Activated CD4-positive, alpha-beta T cell treated with anti-CD3 and anti-CD28 coated beads for 36 hours (primary cell): Measurements from ENCODE around the gene STPG2. TPM values are rescaled to one million over a fixed set of nuclear protein-coding genes. Genes with fewer than 3 reads are reported as not detected.

Source experiments
- ATAC-seq: fragments of 200-7000 bp; cut with Tn5 transposase; one replicate; pipeline ENCODE4 v1.10.0; 2021; ENCODE audit warnings: mild to moderate bottlenecking, moderate library complexity
- CTCF ChIA-PET: fragments of 350-600 bp; sonication (Branson Sonifier 250); formaldehyde crosslinking; loops from one replicate; lab custom pipeline; 2021; ENCODE audit warnings: antibody characterized with exemption; lab: Charles Lee
- POLR2A ChIA-PET: fragments of 350-600 bp; sonication (Branson Sonifier 250); formaldehyde crosslinking; loops from one replicate; lab custom pipeline; 2021; ENCODE audit warnings: antibody characterized with exemption, inconsistent platforms; lab: Charles Lee
- DNase-seq: peaks from one replicate; pipeline ENCODE4 v3.0.0-alpha.2; 2020
- H3K27ac Mint-ChIP-seq: one replicate; pipeline ENCODE4 v1.8.0; 2021; ENCODE audit warnings: mixed read lengths
- H3K27me3 Mint-ChIP-seq: one replicate; pipeline ENCODE4 v1.8.0; 2021; ENCODE audit warnings: mixed read lengths
- H3K36me3 Mint-ChIP-seq: one replicate; pipeline ENCODE4 v1.8.0; 2021; ENCODE audit warnings: low read depth, mixed read lengths
- H3K4me1 Mint-ChIP-seq: one replicate; pipeline ENCODE4 v1.8.0; 2021; ENCODE audit warnings: mixed read lengths
- H3K4me3 Mint-ChIP-seq: one replicate; pipeline ENCODE4 v1.8.0; 2021; ENCODE audit warnings: mild to moderate bottlenecking, moderate library complexity, mixed read lengths
- H3K9me3 Mint-ChIP-seq: one replicate; pipeline ENCODE4 v1.8.0; 2021; ENCODE audit warnings: low read depth, mixed read lengths
- intact Hi-C, 2 experiments: fragments of 100-400 bp; cut with DNase I in 1 of 2; cut with micrococcal nuclease in 1 of 2; formaldehyde crosslinking; loops; one replicate each; pipeline versions ENCODE4 v1.14.2 to v1.15.1; 2022 to 2024; cut with DNase I, micrococcal nuclease
- total RNA-seq, 2 experiments: library from RNA; stranded (reverse); gene quantifications; one replicate each; pipeline ENCODE4 v1.2.3, GENCODE V29; 2021

The STPG2 gene
- total RNA-seq, 2 experiments from 2014 or later, result 0.14 to 0.25 TPM

GRCh38 chr4:97530676-97531075, 612.6 kb downstream of the STPG2 start:
- intact Hi-C loops, result no loop called here
- no peak for DNase-seq
- Mint-ChIP-seq H3K36me3 (no peaks in the 10 kb centered on the region), H3K27ac (no peak overlapping the region), H3K4me3 (no peak overlapping the region), H3K9me3 (peaks cover 11% of the 10 kb centered on the region), H3K4me1 (no peaks in the 10 kb centered on the region), H3K27me3 (no peaks in the 10 kb centered on the region)
- ATAC-seq, result no peak
- CTCF ChIA-PET, result no interaction called here
- POLR2A ChIA-PET, result no interaction called here

GRCh38 chr4:97525236-97525635, 618.0 kb downstream of the STPG2 start:
- H3K27me3 Mint-ChIP-seq, result no peaks in the 10 kb centered on the region
- H3K4me1 Mint-ChIP-seq, result no peaks in the 10 kb centered on the region
- H3K9me3 Mint-ChIP-seq, result peaks cover 5% of the 10 kb centered on the region
- no peak overlapping the region for H3K4me3 Mint-ChIP-seq
- intact Hi-C loops, result no loop called here
- ChIA-PET CTCF (no interaction called here), POLR2A (no interaction called here)
- DNase-seq, result no peak
- ATAC-seq, result no peak
- no peaks in the 10 kb centered on the region for H3K36me3 Mint-ChIP-seq
- no peak overlapping the region for H3K27ac Mint-ChIP-seq

GRCh38 chr4:97517939-97518338, 625.3 kb downstream of the STPG2 start:
- Mint-ChIP-seq H3K36me3 (no peaks in the 10 kb centered on the region), H3K4me3 (no peak overlapping the region), H3K27me3 (no peaks in the 10 kb centered on the region), H3K9me3 (peaks cover 3% of the 10 kb centered on the region), H3K4me1 (no peaks in the 10 kb centered on the region), H3K27ac (no peak overlapping the region)
- ChIA-PET CTCF (no interaction called here), POLR2A (no interaction called here)
- DNase-seq (no peak), ATAC-seq (no peak)
- intact Hi-C loops, result no loop called here

- Mint-ChIP-seq H3K4me3 (no peak overlapping the region), H3K4me1 (no peaks in the 10 kb centered on the region), H3K27me3 (no peaks in the 10 kb centered on the region), H3K9me3 (peaks cover 6% of the 10 kb centered on the region), H3K27ac (no peak overlapping the region), H3K36me3 (no peaks in the 10 kb centered on the region)
- DNase-seq (no peak), ATAC-seq (no peak)
- intact Hi-C loops, result no loop called here
- ChIA-PET POLR2A (no interaction called here), CTCF (no interaction called here)
These were observed 629.4 kb downstream of the STPG2 start for GRCh38 chr4:97513917-97514316.

Other genes with a start within 250 kb of the STPG2 start
- gene RAP1GDS1, start 117.9 kb upstream of the STPG2 start, total RNA-seq, result 10 to 100 TPM; 41.4 to 50.5 TPM